SK-N-SH (cell line): Measurements from ENCODE around the gene PALM. TPM values are rescaled to one million over a fixed set of nuclear protein-coding genes. Genes with fewer than 3 reads are reported as not detected.
A peak's percentile ranks its signal among the peaks of the same experiment; 100 is the strongest.
"Not testable (repeated sequence)": the region's sequence is repeated elsewhere in the genome, so short reads cannot be mapped to it uniquely, and the experiment has no call there.

Experiments used
- CTCF ChIA-PET: fragments of 300-600, 350-600 bp; formaldehyde crosslinking; extraction: SDS; loops from one replicate; lab custom pipeline; 2021; lab: Yijun Ruan, JAX
- POLR2A ChIA-PET: fragments of 350-600 bp; sonication (Branson Sonifier 250); formaldehyde crosslinking; extraction: SDS; loops from one replicate; lab custom pipeline; 2020; ENCODE audit warnings: antibody characterized with exemption, inconsistent platforms; lab: Yijun Ruan, JAX
- DNase-seq: peaks from one replicate; pipeline ENCODE4 v3.0.0; 2012
- H2AFZ ChIP-seq: fragments of 200-600 bp; sonication (generic); 2 replicates; pipeline ENCODE4 v1.8.1; 2016; ENCODE audit warnings: antibody characterized with exemption, mild to moderate bottlenecking, low read depth
- H3F3A ChIP-seq: fragments of 200-600 bp; sonication (generic); replicated peaks from 2 replicates; pipeline ENCODE3; 2016; ENCODE audit warnings: antibody characterized with exemption, mild to moderate bottlenecking; ENCODE audit not compliant: insufficient read depth
- H3K27ac ChIP-seq, 2 experiments: fragments of 200-500 bp in 1 of 2; fragments of 200-600 bp in 1 of 2; sonication (Bioruptor generic) in 1 of 2; sonication (generic), shearing (Covaris generic) in 1 of 2; 2 replicates each; pipeline versions ENCODE4 v1.5.1 to v1.6.1; 2014 to 2016; ENCODE audit warnings: low read depth in 2 of 2, inconsistent platforms in 1 of 2, low read length in 1 of 2, mild to moderate bottlenecking in 1 of 2, mixed read lengths in 1 of 2
- H3K27me3 ChIP-seq: fragments of 200-600 bp; sonication (generic), shearing (Covaris generic); 2 replicates; pipeline ENCODE4 v1.6.1; 2016; ENCODE audit warnings: mixed run types; ENCODE audit not compliant: insufficient read depth
- H3K36me3 ChIP-seq, 2 experiments: fragments of 200-500 bp in 1 of 2; fragments of 200-600 bp in 1 of 2; sonication (Bioruptor generic) in 1 of 2; sonication (generic) in 1 of 2; replicated peaks in 1 of 2; 2 replicates each; pipeline versions ENCODE3 to v1.5.1; 2014 to 2016; ENCODE audit warnings: low read length in 1 of 2, mild to moderate bottlenecking in 1 of 2; ENCODE audit not compliant: insufficient read depth in 2 of 2, control insufficient read depth in 1 of 2
- H3K4me1 ChIP-seq, 2 experiments: fragments of 200-500 bp in 1 of 2; fragments of 200-600 bp in 1 of 2; sonication (Bioruptor generic) in 1 of 2; sonication (generic), shearing (Covaris generic) in 1 of 2; 2 replicates each; pipeline versions ENCODE4 v1.5.1 to v1.6.1; 2014 to 2016; ENCODE audit warnings: low read depth in 1 of 2, low read length in 1 of 2, mixed run types in 1 of 2; ENCODE audit not compliant: insufficient read depth in 2 of 2, control insufficient read depth in 1 of 2
- H3K4me2 ChIP-seq: fragments of 200-600 bp; sonication (generic), shearing (Covaris generic); 2 replicates; pipeline ENCODE4 v1.6.1; 2017; ENCODE audit warnings: mixed run types
- H3K4me3 ChIP-seq, 2 experiments: fragments of 200-500 bp in 1 of 2; fragments of 200-600 bp in 1 of 2; sonication (Bioruptor generic) in 1 of 2; sonication (generic), shearing (Covaris generic) in 1 of 2; 2 replicates each; pipeline versions ENCODE4 v1.5.1 to v1.8.1; 2014 to 2016; ENCODE audit warnings: low read depth in 2 of 2, inconsistent platforms in 1 of 2, low read length in 1 of 2, mild to moderate bottlenecking in 1 of 2, mixed read lengths in 1 of 2, moderate library complexity in 1 of 2
- H3K79me2 ChIP-seq: fragments of 200-600 bp; sonication (generic); 2 replicates; pipeline ENCODE4 v1.8.1; 2017; ENCODE audit warnings: mild to moderate bottlenecking; ENCODE audit not compliant: insufficient read depth
- H3K9ac ChIP-seq: fragments of 200-600 bp; sonication (generic); 2 replicates; pipeline ENCODE4 v1.6.1; 2017; ENCODE audit warnings: mixed run types
- H3K9me2 ChIP-seq: fragments of 200-600 bp; sonication (generic); 2 replicates; pipeline ENCODE4 v1.6.1; 2017; ENCODE audit warnings: mixed run types
- H3K9me3 ChIP-seq: fragments of 200-600 bp; sonication (generic); 2 replicates; pipeline ENCODE4 v1.6.1; 2017; ENCODE audit warnings: mixed run types, mild to moderate bottlenecking, moderate library complexity
- H4K20me1 ChIP-seq: fragments of 200-600 bp; sonication (generic); 2 replicates; pipeline ENCODE4 v1.6.1; 2017; ENCODE audit warnings: mild to moderate bottlenecking, mixed run types; ENCODE audit not compliant: insufficient read depth
- ELF1 ChIP-seq: IDR thresholded peaks from 2 replicates; pipeline ENCODE4 v1.4.0; 2012
- EP300 ChIP-seq, 2 experiments: IDR thresholded peaks; 2 replicates each; pipeline versions ENCODE4 v1.4.0 to v1.6.1; 2012; ENCODE audit warnings: borderline replicate concordance in 1 of 2, low read depth in 1 of 2, low read length in 1 of 2
- EZH2phosphoT487 ChIP-seq: fragments of 200-600 bp; sonication (generic); IDR thresholded peaks from 2 replicates; pipeline ENCODE4 v1.6.1; 2017; ENCODE audit warnings: low read depth, mixed run types, mild to moderate bottlenecking, antibody characterized with exemption, moderate library complexity, borderline replicate concordance
- FOXJ3 ChIP-seq: sonication (generic); formaldehyde crosslinking; IDR thresholded peaks from 2 replicates; pipeline ENCODE4 v1.5.1; 2020; ENCODE audit warnings: mild to moderate bottlenecking, missing genetic modification reagents
- MEF2A ChIP-seq: IDR thresholded peaks from 2 replicates; pipeline ENCODE4 v1.4.0; 2012; ENCODE audit warnings: low read depth, borderline replicate concordance
- NRF1 ChIP-seq: IDR thresholded peaks from 2 replicates; pipeline ENCODE4 v1.6.1; 2012; ENCODE audit warnings: low read depth, mild to moderate bottlenecking, low read length
- RAD21 ChIP-seq: IDR thresholded peaks from 2 replicates; pipeline ENCODE4 v1.6.1; 2012; ENCODE audit warnings: mild to moderate bottlenecking, low read length
- SIN3A ChIP-seq: IDR thresholded peaks from 2 replicates; pipeline ENCODE4 v1.6.1; 2012; ENCODE audit warnings: low read depth, mild to moderate bottlenecking, low read length, moderate library complexity, borderline replicate concordance
- SMC3 ChIP-seq: IDR thresholded peaks from 2 replicates; pipeline ENCODE4 v1.6.1; 2012; ENCODE audit warnings: low read depth, low read length, improper control_type of control experiment
- TCF12 ChIP-seq: IDR thresholded peaks from 2 replicates; pipeline ENCODE4 v1.4.0; 2012
- WGBS: methylation state at CpG from one replicate; pipeline ENCODE4 v1.1.6; 2017; ENCODE audit warnings: low lambda C conversion rate; 5-methylcytosine and 5-hydroxymethylcytosine counted together
- polyA plus RNA-seq, 3 experiments: library from polyadenylated mRNA; depleted of rRNA; stranded (reverse); fragments of >200 nt; gene quantifications; 2 replicates each; pipeline ENCODE4 v1.2.3, GENCODE V29; 2012
- TF ChIP-seq, protein P1 (sequence below): IDR thresholded peaks from 2 replicates; pipeline ENCODE4; 2012
- TF ChIP-seq, protein P2 (sequence below): fragments of 150-350 bp; IDR thresholded peaks from 2 replicates; pipeline ENCODE4 v1.6.1; 2017; ENCODE audit warnings: antibody characterized with exemption, low read length, low read depth, borderline replicate concordance
- TF ChIP-seq, protein P3 (sequence below): fragments of 200-600 bp; sonication (generic); IDR thresholded peaks from 2 replicates; pipeline ENCODE4 v1.6.1; 2017; ENCODE audit warnings: antibody characterized with exemption, mild to moderate bottlenecking, moderate library complexity

PALM gene
- polyA plus RNA-seq, 1 of the 3 experiments (the other 2 are of a cell fraction) = 15.6 TPM

DNA sequence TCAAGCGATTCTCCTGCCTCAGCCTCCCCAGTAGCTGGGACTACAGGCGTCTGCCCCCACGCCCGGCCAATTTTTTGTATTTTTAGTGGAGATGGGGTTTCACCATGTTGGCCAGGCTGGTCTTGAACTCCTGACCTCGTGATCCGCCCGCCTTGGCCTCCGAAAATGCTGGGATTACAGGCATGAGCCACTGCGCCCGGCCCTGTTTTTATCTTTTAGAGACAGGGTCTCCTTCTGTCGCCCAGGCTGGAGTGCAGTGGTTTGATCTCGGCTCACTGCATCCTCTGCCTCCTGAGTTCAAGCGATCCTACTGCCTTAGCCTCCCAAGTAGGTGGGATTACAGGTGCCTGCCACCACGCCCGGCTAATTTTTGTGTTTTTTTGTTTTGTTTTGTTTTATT, 10.2 kb upstream of the PALM start:
- CTCF ChIA-PET = interaction anchor here (1.0 kb wide), 1 partner anchor 33 kb away, joined by 3 read pairs; no protein-coding TSS in a partner anchor
- H3K4me1 ChIP-seq, H3K9ac ChIP-seq, H3K9me3 ChIP-seq, H3K79me2 ChIP-seq, H3K9me2 ChIP-seq, POLR2A ChIA-PET, H3K36me3 ChIP-seq, DNase-seq, H4K20me1 ChIP-seq, H3K27me3 ChIP-seq, H3K4me2 ChIP-seq, H2AFZ ChIP-seq, H3F3A ChIP-seq, H3K4me3 ChIP-seq, H3K27ac ChIP-seq: not testable (repeated sequence)
- WGBS = 84% methylated on average over 14 of the region's 15 CpGs

DNA sequence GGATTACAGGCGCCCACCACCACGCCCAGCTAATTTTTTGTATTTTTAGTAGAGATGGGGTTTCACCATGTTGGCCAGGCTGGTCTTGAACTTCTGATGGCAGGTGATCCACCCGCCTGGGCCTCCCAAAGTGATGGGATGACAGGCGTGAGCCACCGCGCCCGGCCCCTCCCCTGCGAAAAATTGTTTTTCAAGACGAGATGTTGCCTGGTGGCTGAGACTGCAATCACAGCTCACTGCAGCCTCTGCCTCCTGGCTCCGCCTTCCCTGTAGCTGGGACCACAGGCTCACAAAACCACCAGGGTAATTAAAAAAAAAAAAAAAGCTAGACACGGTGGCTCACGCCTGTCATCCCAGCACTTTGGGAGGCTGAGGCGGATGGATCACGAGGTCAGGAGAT, 8.8 kb upstream of the PALM start:
- H3K9me3 ChIP-seq, H3K9me2 ChIP-seq, H3K9ac ChIP-seq, H2AFZ ChIP-seq, H3K36me3 ChIP-seq, H3K27ac ChIP-seq, H3K4me3 ChIP-seq, H3F3A ChIP-seq, H3K4me1 ChIP-seq, H3K79me2 ChIP-seq, H3K27me3 ChIP-seq, H4K20me1 ChIP-seq, DNase-seq, POLR2A ChIA-PET, H3K4me2 ChIP-seq: not testable (repeated sequence)
- CTCF ChIA-PET = interaction anchor here (1.0 kb wide), 1 partner anchor 8 kb away, joined by 3 read pairs; no protein-coding TSS in a partner anchor
- WGBS = 80% methylated on average over 14 of the region's 14 CpGs

DNA sequence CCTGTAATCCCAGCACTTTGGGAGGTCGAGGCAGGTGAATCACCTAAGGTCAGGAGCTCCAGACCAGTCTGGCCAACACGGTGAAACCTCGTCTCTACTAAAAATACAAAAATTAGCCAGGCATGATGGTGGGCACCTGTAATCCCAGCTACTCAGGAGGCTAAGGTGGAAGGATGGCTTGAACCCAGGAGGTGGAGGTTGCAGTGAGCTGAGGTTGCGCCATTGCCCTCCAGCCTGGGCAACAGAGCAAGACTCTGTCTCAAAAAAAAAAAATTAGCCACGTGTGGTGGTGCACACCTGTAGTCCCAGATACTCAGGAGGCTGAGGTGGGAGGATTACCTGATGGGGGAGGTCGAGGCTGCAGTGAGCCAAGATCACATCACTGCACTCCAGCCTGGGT, 5.9 kb upstream of the PALM start:
- not testable (repeated sequence) for H3K4me3 ChIP-seq, H3K9me3 ChIP-seq, H2AFZ ChIP-seq, DNase-seq, H3K79me2 ChIP-seq, H3K4me1 ChIP-seq, H3F3A ChIP-seq, H3K36me3 ChIP-seq, H3K27me3 ChIP-seq, H4K20me1 ChIP-seq, H3K4me2 ChIP-seq, H3K27ac ChIP-seq, H3K9ac ChIP-seq, H3K9me2 ChIP-seq
- ChIA-PET CTCF (interaction anchor here (0.6 to 4.3 kb wide), 4 partner anchors 24 to 119 kb away, joined by 3 to 27 read pairs (median 6); no protein-coding TSS in a partner anchor), POLR2A (interaction anchor here (2.1 kb wide), 1 partner anchor 23 kb away, joined by 6 read pairs; no protein-coding TSS in a partner anchor)
- 73% methylated on average over 6 of the region's 6 CpGs for WGBS

DNA sequence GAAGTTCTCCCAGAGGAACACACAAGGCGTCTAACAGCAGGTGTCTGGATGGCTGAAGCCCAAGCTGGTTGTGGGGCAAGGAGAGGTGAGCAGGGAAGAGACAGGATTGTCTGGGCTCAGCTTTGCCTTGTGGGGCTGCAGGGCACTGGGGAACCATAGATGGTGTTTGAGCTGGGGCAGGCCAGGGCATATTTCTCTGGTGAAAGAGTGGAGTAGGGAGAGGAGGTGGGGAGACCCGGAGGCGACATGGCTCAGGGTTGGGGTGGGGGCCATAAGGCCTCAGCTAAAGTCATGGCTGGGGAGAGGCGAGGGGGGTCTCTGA, 5.4 kb upstream of the PALM start:
- H3K4me2 ChIP-seq = 0 out of 2 replicates have a peak overlapping the region, but pooled peaks have one; percentile 33
- H3F3A ChIP-seq = peaks cover 7% of the 10 kb centered on the region
- no peak for TF ChIP-seq EZH2phosphoT487
- TF ChIP-seq, protein P1, sequence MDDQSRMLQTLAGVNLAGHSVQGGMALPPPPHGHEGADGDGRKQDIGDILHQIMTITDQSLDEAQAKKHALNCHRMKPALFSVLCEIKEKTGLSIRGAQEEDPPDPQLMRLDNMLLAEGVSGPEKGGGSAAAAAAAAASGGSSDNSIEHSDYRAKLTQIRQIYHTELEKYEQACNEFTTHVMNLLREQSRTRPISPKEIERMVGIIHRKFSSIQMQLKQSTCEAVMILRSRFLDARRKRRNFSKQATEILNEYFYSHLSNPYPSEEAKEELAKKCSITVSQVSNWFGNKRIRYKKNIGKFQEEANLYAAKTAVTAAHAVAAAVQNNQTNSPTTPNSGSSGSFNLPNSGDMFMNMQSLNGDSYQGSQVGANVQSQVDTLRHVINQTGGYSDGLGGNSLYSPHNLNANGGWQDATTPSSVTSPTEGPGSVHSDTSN = no peak
- TF ChIP-seq, protein P2, sequence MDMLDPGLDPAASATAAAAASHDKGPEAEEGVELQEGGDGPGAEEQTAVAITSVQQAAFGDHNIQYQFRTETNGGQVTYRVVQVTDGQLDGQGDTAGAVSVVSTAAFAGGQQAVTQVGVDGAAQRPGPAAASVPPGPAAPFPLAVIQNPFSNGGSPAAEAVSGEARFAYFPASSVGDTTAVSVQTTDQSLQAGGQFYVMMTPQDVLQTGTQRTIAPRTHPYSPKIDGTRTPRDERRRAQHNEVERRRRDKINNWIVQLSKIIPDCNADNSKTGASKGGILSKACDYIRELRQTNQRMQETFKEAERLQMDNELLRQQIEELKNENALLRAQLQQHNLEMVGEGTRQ = no peak
- TF ChIP-seq SMC3 = no peak
- no peak for TF ChIP-seq RAD21
- TF ChIP-seq NRF1 = no peak
- no peak for TF ChIP-seq FOXJ3 (CRISPR knock-in tag)
- TF ChIP-seq, protein P3, sequence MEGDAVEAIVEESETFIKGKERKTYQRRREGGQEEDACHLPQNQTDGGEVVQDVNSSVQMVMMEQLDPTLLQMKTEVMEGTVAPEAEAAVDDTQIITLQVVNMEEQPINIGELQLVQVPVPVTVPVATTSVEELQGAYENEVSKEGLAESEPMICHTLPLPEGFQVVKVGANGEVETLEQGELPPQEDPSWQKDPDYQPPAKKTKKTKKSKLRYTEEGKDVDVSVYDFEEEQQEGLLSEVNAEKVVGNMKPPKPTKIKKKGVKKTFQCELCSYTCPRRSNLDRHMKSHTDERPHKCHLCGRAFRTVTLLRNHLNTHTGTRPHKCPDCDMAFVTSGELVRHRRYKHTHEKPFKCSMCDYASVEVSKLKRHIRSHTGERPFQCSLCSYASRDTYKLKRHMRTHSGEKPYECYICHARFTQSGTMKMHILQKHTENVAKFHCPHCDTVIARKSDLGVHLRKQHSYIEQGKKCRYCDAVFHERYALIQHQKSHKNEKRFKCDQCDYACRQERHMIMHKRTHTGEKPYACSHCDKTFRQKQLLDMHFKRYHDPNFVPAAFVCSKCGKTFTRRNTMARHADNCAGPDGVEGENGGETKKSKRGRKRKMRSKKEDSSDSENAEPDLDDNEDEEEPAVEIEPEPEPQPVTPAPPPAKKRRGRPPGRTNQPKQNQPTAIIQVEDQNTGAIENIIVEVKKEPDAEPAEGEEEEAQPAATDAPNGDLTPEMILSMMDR = no peak
- no peak for TF ChIP-seq MEF2A
- no peak for TF ChIP-seq TCF12
- TF ChIP-seq EP300 (IDR thresholded peaks at IDR 0.05; ENCODE audit: borderline replicate concordance in 1 of 2, low read depth in 1 of 2, low read length in 1 of 2) = no peak
- no peak for TF ChIP-seq SIN3A
- TF ChIP-seq ELF1 = no peak

More for the DNA sequence above, 5.4 kb upstream of the PALM start:
- H3K4me3 ChIP-seq = peak overlapping the region in 1 of 2 experiments; percentile 13; a peak in 2 of 4 replicates
- ChIA-PET POLR2A (interaction anchor here (2.1 kb wide), 1 partner anchor 24 kb away, joined by 6 read pairs; no protein-coding TSS in a partner anchor), CTCF (interaction anchor here (0.7 to 4.3 kb wide), 3 partner anchors 25 to 31 kb away, joined by 3 to 27 read pairs (median 8); no protein-coding TSS in a partner anchor)
- no peaks in the 10 kb centered on the region for H3K27me3 ChIP-seq
- H3K36me3 ChIP-seq = no peaks in the 10 kb centered on the region
- H2AFZ ChIP-seq = no peak overlapping the region
- no peak for DNase-seq
- no peaks in the 10 kb centered on the region for H3K9me3 ChIP-seq
- 39% methylated on average over 4 of the region's 4 CpGs for WGBS
- peaks cover 0 to 7% of the 10 kb centered on the region in 2 experiments; a peak in 1 of 4 replicates for H3K4me1 ChIP-seq
- no peak overlapping the region for H3K27ac ChIP-seq
- no peaks in the 10 kb centered on the region for H4K20me1 ChIP-seq
- H3K9ac ChIP-seq = no peak overlapping the region
- H3K9me2 ChIP-seq = no peaks in the 10 kb centered on the region
- no peaks in the 10 kb centered on the region for H3K79me2 ChIP-seq
